Measurements from ENCODE around the gene LAMA2.
"Not testable (repeated sequence)": the region's sequence is repeated elsewhere in the genome, so short reads cannot be mapped to it uniquely, and the experiment has no call there.

LAMA2 gene

GRCh38 chr6:129073051-129073450, 190.1 kb downstream of the LAMA2 start:
- DNase-seq (ENCODE audit: low read depth): no peak

- DNase-seq (ENCODE audit: low read depth): peak; percentile 48
Observed at GRCh38 chr6:129073691-129074395, 190.9 kb downstream of the LAMA2 start.

- no peak for DNase-seq (ENCODE audit: low read depth)
Observed at GRCh38 chr6:129084406-129084805, 201.5 kb downstream of the LAMA2 start.

- not testable (repeated sequence) for DNase-seq (ENCODE audit: low read depth)
Observed at GRCh38 chr6:129088481-129088880, 205.5 kb downstream of the LAMA2 start.

GRCh38 chr6:129089357-129089756, 206.4 kb downstream of the LAMA2 start:
- no peak for DNase-seq (ENCODE audit: low read depth)

GRCh38 chr6:129094147-129094546, 211.2 kb downstream of the LAMA2 start:
- DNase-seq (ENCODE audit: low read depth): no peak

GRCh38 chr6:129096651-129097290, 213.8 kb downstream of the LAMA2 start:
- no peak for DNase-seq (ENCODE audit: low read depth)

- no peak for DNase-seq (ENCODE audit: low read depth)
Observed at GRCh38 chr6:129098061-129098553, 215.2 kb downstream of the LAMA2 start.

GRCh38 chr6:129099696-129100095, 216.8 kb downstream of the LAMA2 start:
- DNase-seq (ENCODE audit: low read depth): no peak

GRCh38 chr6:129100164-129100563, 217.2 kb downstream of the LAMA2 start:
- DNase-seq (ENCODE audit: low read depth): no peak

- DNase-seq (ENCODE audit: low read depth): peak; percentile 37
Observed at GRCh38 chr6:129102741-129103140, 219.8 kb downstream of the LAMA2 start.

GRCh38 chr6:129104131-129104530, 221.2 kb downstream of the LAMA2 start:
- DNase-seq (ENCODE audit: low read depth): peak; percentile 86

GRCh38 chr6:129104560-129104959, 221.6 kb downstream of the LAMA2 start:
- no peak for DNase-seq (ENCODE audit: low read depth)

- DNase-seq (ENCODE audit: low read depth): peak; percentile 57
Observed at GRCh38 chr6:129105035-129105434, 222.1 kb downstream of the LAMA2 start.

GRCh38 chr6:129105793-129106192, 222.9 kb downstream of the LAMA2 start:
- peak; percentile 32 for DNase-seq (ENCODE audit: low read depth)

- no peak for DNase-seq (ENCODE audit: low read depth)
Observed at GRCh38 chr6:129108337-129108736, 225.4 kb downstream of the LAMA2 start.

GRCh38 chr6:129110690-129111343, 227.9 kb downstream of the LAMA2 start:
- DNase-seq (ENCODE audit: low read depth): no peak

GRCh38 chr6:129111346-129111745, 228.4 kb downstream of the LAMA2 start:
- DNase-seq (ENCODE audit: low read depth): no peak

- DNase-seq (ENCODE audit: low read depth): no peak
Observed at GRCh38 chr6:129111853-129112252, 228.9 kb downstream of the LAMA2 start.

GRCh38 chr6:129112591-129112990, 229.7 kb downstream of the LAMA2 start:
- no peak for DNase-seq (ENCODE audit: low read depth)

- no peak for DNase-seq (ENCODE audit: low read depth)
Observed at GRCh38 chr6:129113637-129114036, 230.7 kb downstream of the LAMA2 start.

GRCh38 chr6:129114636-129115391, 231.9 kb downstream of the LAMA2 start:
- no peak for DNase-seq (ENCODE audit: low read depth)

Data from EH (cell line).